Transverse colon (tissue), 4 donors: ENCODE data around the gene ZDHHC3. TPM values are rescaled to one million over a fixed set of nuclear protein-coding genes. Genes with fewer than 3 reads are reported as not detected.

Experiments
- DNase-seq: peaks from one replicate; pipeline ENCODE4 v3.0.0-alpha.2; 2019
- H3K27ac ChIP-seq, 4 donors: fragments of 200-600 bp; sonication (generic); 2 replicates each; pipeline ENCODE4 v1.5.1; 2016 to 2018; ENCODE audit warnings: inconsistent platforms in 4 of 4
- H3K27me3 ChIP-seq: fragments of 200-600 bp; sonication (generic); 2 replicates; pipeline ENCODE4 v1.5.1; 2017; ENCODE audit warnings: inconsistent platforms
- H3K36me3 ChIP-seq, 4 donors: fragments of 200-600 bp; sonication (generic); 2 replicates each; pipeline ENCODE4 v1.5.1; 2017 to 2019; ENCODE audit warnings: inconsistent platforms in 4 of 4
- H3K4me1 ChIP-seq, 4 donors: fragments of 200-600 bp; sonication (generic); 2 replicates each; pipeline ENCODE4 v1.5.1; 2017 to 2020; ENCODE audit warnings: inconsistent platforms in 4 of 4
- H3K4me3 ChIP-seq, 4 donors: fragments of 200-600 bp; sonication (generic); 1 replicate in 1 of 4; 2 replicates in 3 of 4; pipeline versions ENCODE4 v1.5.1 to v1.6.1; 2017 to 2019; ENCODE audit warnings: inconsistent platforms in 4 of 4
- H3K9me3 ChIP-seq, 2 donors: fragments of 200-600 bp; sonication (generic); 2 replicates each; pipeline ENCODE4 v1.5.1; 2017 to 2019; ENCODE audit warnings: inconsistent platforms in 2 of 2
- CTCF ChIP-seq, 5 experiments: fragments of 200-600 bp in 3 of 5; fragments of 450-650 bp in 2 of 5; sonication (generic) in 3 of 5; IDR thresholded peaks; 1 replicate in 2 of 5; 2 replicates in 3 of 5; pipeline ENCODE4 v1.5.1; 2016 to 2017; ENCODE audit warnings: antibody characterized with exemption in 5 of 5, inconsistent platforms in 3 of 5, mild to moderate bottlenecking in 2 of 5, moderate library complexity in 1 of 5
- EP300 ChIP-seq: sonication (generic); formaldehyde crosslinking; IDR thresholded peaks from one replicate; pipeline ENCODE4 v1.6.1; 2017; ENCODE audit warnings: antibody characterized with exemption, low read depth
- POLR2A ChIP-seq: fragments of 450-650 bp; IDR thresholded peaks from one replicate; pipeline ENCODE4 v1.6.1; 2016; ENCODE audit warnings: antibody characterized with exemption, mild to moderate bottlenecking, moderate library complexity
- POLR2AphosphoS5 ChIP-seq, 3 donors: sonication (generic); formaldehyde crosslinking; IDR thresholded peaks; one replicate each; pipeline ENCODE4 v1.6.1; 2016; ENCODE audit warnings: antibody characterized with exemption in 3 of 3
- WGBS, 2 donors: methylation state at CpG; one replicate each; pipeline ENCODE4 v1.1.5; 2018; ENCODE audit warnings: low coverage in 1 of 2; 5-methylcytosine and 5-hydroxymethylcytosine counted together
- in situ Hi-C, 4 donors: fragments of 200-750 bp; cut with MboI; loops; one replicate each; pipeline versions ENCODE4 v1.15.0 to v1.15.1; 2017; ENCODE audit warnings: low sequenced_read_pairs in 3 of 4, low pct_ligation_motif_present in 1 of 4, low pct_unique_long_range_greater_than_20kb in 1 of 4
- intact Hi-C: fragments of 100-400 bp; cut with DNase I; formaldehyde crosslinking; loops from one replicate; pipeline ENCODE4 v1.15.1; 2023; ENCODE audit warnings: low total_unique reads
- total RNA-seq, 4 donors: library from RNA; depleted of rRNA; stranded (reverse); fragments of >200 nt; gene quantifications; one replicate each; pipeline ENCODE4 v1.1.0, GENCODE V29; 2016

The ZDHHC3 gene
- total RNA-seq, 4 donors from 2014 or later = 142 to 258 (median 170) TPM

GRCh38 chr3:44923632-44924456 lies 52.1 kb downstream of the ZDHHC3 start:
- Histone ChIP-seq H3K4me3 (no peak overlapping the region), H3K9me3 (no peaks in the 10 kb centered on the region), H3K27me3 (no peaks in the 10 kb centered on the region), H3K36me3 (peaks cover 0 to 27% (median 13%) of the 10 kb centered on the region in 4 donors), H3K27ac (no peak overlapping the region), H3K4me1 (no peaks in the 10 kb centered on the region)
- TF ChIP-seq POLR2AphosphoS5 (IDR thresholded peaks at IDR 0.05) (no peak), EP300 (no peak), CTCF (IDR thresholded peaks at IDR 0.05) (no peak), POLR2A (no peak)
- 80 to 88% methylated on average over 2 to 3 of the region's 3 CpGs for WGBS, 2 donors
- intact Hi-C loops = no loop called here
- DNase-seq = no peak
- in situ Hi-C loops = loop anchor here in 1 of 4 donors (25.0 kb wide), 1 partner anchor 387 kb away; no protein-coding TSS in a partner anchor

GRCh38 chr3:44920081-44920480 lies 55.9 kb downstream of the ZDHHC3 start:
- 98 to 100% methylated on average over 2 to 3 of the region's 3 CpGs for WGBS, 2 donors
- TF ChIP-seq POLR2AphosphoS5 (IDR thresholded peaks at IDR 0.05) = no peak
- TF ChIP-seq CTCF (IDR thresholded peaks at IDR 0.05) = no peak
- no peak for TF ChIP-seq POLR2A
- TF ChIP-seq EP300 = no peak

GRCh38 chr3:44918581-44918980 lies 57.4 kb downstream of the ZDHHC3 start:
- in situ Hi-C loops = loop anchor here in 3 of 4 donors (10.0 to 25.0 kb wide), 2 partner anchors 381 to 384 kb away; no protein-coding TSS in a partner anchor

More at GRCh38 chr3:44920081-44920480, 55.9 kb downstream of the ZDHHC3 start:
- intact Hi-C loops (no loop called here), in situ Hi-C loops (loop anchor here in 1 of 4 donors (25.0 kb wide), 1 partner anchor 383 kb away; no protein-coding TSS in a partner anchor)
- Histone ChIP-seq H3K9me3 (no peaks in the 10 kb centered on the region), H3K27ac (no peak overlapping the region), H3K27me3 (no peaks in the 10 kb centered on the region), H3K36me3 (peaks cover 0 to 23% (median 2%) of the 10 kb centered on the region in 4 donors), H3K4me1 (no peaks in the 10 kb centered on the region), H3K4me3 (no peak overlapping the region)
- DNase-seq = no peak

More at GRCh38 chr3:44918581-44918980, 57.4 kb downstream of the ZDHHC3 start:
- Histone ChIP-seq H3K27me3 (no peaks in the 10 kb centered on the region), H3K4me3 (no peak overlapping the region), H3K27ac (no peak overlapping the region), H3K4me1 (no peaks in the 10 kb centered on the region), H3K36me3 (peaks cover 0 to 17% (median 2%) of the 10 kb centered on the region in 4 donors), H3K9me3 (no peaks in the 10 kb centered on the region)
- no peak for TF ChIP-seq CTCF (IDR thresholded peaks at IDR 0.05)
- no peak for TF ChIP-seq EP300
- TF ChIP-seq POLR2A = no peak
- TF ChIP-seq POLR2AphosphoS5 (IDR thresholded peaks at IDR 0.05) = no peak
- DNase-seq = no peak
- intact Hi-C loops = loop anchor here (10.0 kb wide), 1 partner anchor 384 kb away; no protein-coding TSS in a partner anchor
- WGBS, 2 donors = 92 to 96% methylated on average over 4 to 6 of the region's 6 CpGs
